Activated CD8-positive, alpha-beta memory T cell treated with anti-CD3 and anti-CD28 coated beads for 48 hours (primary cell): ENCODE results near the gene HAPLN1.

Experiments
- DNase-seq, 3 experiments: peaks; one replicate each; pipeline ENCODE4 v3.0.0-alpha.2; 2020; ENCODE audit warnings: low read depth in 2 of 3, low spot score in 2 of 3

Gene HAPLN1

DNA sequence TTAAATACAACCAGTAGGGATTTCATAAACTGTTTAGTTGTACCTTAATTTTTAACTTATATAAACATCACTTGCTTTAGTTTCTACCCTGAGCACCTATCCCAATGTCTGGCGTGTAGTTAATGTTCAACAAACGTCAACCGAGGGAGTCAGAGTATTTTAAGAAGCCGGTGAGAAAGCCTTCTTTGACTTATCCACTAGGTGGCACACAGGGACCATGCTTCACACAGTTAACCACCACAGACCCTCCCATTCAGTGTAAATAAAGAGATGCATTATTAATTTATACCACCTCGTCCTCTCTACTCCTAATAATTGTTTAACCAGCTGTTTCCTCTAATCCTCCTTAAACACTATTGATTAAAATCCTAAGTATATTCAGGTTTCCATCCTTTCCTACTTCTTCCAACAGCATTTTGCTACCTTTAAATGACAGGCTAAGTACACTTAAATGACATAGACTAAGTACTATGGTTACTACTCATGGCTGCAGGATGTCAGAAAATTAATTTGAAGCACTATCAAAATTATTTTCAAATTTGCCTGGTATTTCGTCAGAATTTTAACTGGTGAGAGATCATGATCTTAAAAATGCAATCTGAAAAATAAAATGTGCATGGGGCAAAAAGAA lies 2.3 kb downstream of the HAPLN1 start:
- no peak for DNase-seq

DNA sequence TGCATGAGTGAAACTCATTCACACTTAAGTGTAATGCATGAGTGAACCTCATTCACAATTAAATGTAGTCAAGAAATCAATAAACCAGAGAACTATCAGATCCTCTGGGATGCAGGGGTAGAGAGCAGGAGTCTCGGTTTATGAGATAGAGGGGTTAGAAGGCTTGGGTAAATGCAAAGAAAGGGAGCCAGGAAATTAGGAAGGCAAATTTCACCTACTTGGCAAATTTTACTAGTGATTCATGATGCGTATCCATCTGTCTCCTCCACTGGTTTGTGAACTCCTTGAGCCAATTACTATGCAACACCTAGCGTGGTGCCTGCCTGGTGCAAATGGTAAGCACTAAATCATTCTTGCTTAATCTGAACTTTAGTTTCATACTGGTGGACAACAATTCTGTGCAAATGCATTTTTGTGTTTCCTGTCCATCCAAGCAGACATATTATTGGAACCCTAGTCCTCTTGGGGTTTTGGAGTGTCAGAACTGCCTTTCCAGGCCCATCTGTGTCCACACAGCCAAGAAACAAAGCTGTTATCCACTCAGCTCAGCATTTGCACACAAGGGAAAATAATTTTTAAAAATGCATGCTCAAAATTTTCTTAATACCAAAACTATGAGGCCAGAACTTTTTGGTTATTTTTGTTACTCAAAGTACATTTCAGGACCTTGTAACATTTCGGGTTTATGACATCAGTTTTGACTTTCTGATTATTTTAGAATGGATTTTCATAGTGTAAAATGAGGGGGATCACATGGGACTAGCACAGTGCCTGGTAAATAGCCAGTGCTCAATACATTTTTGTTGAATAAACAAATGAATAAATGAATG lies 5.2 kb downstream of the HAPLN1 start:
- DNase-seq: no peak

DNA sequence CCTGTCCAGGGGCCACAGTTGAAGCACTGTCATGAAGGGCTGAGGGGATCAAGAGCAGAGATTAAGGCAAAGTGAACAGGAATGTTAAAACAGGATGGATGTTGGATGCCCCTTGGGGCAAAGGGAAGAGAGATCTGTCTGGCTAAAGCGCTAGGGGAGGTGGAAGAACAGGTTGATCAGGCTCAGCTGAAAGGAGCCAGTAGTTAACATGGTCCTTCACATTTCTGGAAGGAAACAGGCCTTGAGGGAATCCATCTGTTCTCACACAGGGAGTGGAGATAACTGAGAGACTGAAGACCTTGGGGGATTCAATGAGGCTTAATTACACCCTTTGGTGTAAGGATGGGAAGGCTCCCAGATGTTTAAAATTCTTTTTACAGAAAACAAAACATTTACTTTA lies 5.8 kb downstream of the HAPLN1 start:
- no peak for DNase-seq

DNA sequence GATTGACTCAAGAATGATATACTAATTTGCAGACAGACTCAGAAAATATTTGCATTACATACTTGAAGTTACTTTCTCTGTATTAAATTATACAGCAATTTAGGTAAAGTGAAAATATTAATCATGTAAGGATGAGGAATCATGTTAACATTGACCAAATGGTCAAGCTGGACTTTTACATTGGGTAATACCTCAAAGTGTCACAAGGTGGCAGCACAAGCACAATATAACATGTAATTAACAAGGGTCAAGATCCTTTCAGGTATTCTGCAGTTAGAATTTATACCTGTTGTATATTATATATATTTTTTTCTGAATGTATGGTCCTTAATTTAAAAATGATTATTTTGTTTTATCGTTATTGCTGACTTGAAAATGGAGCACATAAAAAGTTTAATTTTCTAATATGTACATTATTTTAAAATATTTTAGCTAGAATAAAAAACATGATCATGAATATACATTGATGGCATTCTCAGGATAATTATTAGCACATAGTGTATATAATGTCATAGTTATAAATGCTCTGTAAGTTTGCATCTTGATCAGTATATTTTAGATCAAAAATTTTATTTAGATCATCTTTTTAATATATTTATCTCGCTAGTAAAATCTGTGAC lies 8.6 kb downstream of the HAPLN1 start:
- no peak for DNase-seq

DNA sequence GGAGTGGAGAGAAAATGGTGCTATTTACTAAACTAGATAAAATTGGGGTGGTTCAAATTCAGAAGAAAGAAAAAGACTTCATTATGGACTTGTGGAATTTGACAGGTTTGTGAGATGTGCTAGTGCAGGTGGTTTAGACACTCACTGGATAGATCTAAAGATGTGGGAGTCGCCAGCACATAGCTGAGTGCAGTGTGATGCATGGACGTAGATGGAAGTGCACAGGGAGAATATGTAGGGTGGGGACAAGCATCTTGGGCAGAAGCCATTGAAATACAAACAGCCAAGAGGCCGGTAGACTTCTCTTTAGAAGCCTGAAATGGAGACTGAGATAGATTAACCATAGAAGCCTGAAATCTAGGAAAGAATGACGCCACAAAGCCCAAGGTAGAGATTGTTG lies 10.7 kb downstream of the HAPLN1 start:
- DNase-seq: no peak

DNA sequence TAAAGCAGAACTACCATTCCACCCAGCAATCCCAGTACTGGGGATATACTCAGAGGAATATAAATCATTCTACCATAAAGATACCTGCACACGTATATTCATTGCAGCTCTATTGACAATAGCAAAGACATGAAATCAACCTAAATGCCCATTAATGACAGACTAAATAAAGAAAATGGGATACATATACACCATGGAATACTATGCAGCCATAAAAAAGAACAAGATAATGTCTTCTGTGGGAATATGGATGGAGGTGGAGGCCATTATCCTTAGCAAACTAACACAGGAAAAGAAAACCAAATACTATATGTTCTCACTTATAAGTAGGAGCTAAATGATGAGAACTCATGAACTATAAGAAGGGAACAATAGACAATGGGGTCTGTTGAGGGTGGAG lies 12.5 kb downstream of the HAPLN1 start:
- DNase-seq: no peak

DNA sequence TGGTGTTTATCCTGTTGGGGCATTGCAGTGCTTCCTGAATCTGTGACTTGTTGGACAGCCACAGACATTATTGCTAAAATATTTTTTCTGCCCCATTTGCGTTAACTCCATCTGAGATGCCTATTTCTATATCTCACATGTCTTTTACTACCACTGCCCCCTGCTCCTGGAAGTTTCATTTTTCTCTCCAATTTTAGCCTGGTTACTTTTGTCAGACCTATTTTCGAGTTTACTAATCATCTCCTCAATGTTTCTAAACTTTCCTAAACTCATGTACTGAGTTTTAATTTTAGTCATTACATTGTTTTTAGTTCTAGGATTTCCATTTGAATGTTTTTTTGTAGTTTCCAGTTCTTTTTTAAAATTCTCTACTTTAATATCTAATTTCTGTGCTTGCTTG lies 17.6 kb downstream of the HAPLN1 start:
- DNase-seq: no peak

DNA sequence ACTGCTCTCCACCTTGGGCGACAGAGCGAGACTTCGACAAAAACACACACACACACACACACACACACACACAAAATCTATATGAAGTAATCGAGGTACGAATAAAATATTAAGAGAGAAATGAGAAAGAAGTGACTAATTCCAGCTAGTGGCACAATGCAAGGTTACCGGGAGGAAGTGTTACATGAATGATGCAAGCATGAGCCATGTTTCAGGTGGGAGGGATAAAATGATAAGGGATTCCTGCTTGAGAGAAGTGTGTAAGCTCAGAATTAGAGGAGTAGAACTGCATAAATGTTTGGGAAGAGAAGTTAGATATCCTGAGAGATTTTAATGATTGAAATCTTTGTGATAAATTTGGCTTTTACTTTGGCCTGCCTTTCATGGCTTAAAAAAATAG lies 18.8 kb downstream of the HAPLN1 start:
- no peak for DNase-seq

DNA sequence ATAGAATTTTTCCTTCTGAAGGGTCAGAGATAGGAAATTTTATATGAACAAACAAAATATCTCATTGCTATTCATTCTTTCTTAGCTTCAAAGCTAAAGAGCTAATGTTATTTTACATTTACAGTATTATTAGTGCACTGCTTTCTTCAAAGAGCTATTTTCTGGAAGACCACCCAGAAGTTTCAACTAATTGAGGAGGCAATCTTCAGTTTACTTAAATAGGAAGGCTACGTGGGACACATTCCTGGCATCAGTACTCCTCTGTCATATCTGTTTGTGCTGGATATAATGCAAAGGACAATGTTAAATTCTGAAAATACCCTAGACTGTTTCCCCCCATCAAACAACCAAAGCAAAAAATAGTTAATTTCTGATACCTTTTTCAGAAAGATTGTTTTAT lies 30.8 kb downstream of the HAPLN1 start:
- DNase-seq: no peak

DNA sequence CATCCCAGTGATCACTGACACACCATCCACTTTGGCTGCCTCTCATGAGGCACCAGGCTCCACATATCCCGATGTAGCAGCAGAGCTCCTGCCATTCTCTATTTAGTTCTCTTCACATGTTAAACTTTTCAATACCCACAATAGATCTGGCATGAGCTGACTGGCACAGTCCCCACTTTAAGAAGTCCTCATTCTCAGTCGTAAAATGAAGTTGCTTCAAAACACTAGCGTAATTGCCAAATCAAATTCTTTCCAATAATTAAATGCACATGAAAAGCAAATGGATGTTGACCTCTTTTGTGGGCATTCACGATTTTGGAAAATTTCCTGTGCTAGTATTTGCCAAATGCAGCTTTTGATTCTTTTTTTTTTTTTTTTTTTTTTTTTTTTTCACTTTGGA lies 32.4 kb downstream of the HAPLN1 start:
- DNase-seq: no peak

DNA sequence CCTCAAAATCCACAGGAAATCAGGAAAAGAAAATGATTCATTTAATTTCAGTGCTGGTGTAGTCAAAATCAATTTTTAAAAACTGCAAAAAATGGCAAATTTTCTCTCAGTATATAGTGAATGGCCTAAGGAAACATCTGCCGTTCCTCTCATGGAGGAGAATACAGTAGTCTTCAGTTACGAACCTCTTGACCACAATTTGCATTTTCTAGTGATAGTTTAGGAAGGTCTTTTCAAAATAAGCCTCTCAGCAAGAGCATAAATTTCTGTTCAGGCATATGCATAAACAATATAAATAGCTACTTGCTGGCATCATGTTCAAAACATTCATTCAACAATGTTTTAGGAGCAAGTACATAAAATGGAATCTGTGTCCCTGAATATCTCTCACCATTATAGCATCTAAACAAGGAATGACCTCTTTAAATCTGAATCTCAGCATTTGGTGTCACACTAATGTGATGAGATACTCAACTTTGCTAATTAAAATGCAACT lies 33.5 kb downstream of the HAPLN1 start:
- no peak for DNase-seq

DNA sequence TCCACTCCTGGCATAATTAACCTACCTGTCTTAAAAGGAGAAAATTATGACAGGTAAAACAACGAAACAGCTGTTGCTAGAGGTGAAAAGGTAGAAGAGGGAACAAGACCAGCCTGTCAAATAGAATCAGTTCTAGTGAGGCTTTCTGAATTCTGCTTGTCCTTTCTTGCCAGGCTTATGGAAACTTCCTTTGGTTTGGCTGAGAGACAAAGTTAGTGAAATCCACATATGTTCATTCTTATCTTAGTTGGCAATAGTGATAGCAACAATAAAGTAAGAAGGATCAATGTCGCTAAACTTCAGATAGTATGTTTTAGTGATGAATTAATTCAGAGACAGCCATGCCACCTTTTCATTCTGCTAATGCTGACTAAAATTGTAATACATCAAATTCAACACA lies 34.4 kb downstream of the HAPLN1 start:
- DNase-seq: no peak

DNA sequence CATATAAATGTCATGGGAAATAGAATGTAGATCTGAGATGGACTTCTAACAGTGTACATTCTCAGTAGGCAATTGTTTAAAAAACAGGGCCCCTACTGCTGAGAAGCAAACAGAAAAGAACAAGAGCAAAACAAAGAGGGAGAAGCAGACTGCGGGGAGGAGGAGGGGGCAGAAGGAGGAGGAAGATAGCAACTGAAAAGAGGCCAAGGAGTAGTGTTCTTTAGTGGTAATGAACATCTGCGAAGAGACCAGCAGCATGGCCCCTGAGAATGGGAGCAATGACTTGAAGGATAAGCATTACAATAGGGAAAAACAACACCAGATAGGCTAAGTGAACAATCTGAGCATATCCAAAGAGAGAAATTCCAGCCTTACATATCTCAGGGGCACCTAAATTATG lies 36.8 kb downstream of the HAPLN1 start:
- no peak for DNase-seq

DNA sequence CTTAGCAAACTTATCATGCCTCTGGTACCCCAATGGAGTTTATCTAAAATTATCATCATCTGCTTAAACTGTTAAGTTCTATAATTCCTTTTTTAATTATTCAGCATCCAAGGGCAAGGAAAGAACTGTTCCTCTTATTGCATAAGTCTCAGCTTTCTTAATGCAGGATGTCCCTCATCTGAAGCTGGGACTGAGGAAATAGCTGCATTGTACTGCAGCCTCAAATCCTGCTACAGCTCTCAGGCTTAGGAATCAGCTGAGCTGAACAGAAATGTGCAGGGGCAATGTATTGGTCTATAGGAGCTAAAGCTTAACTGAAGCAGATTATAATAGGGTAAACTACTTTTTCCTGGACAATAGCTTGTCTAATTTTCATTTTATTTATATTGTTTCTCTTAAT lies 48.0 kb downstream of the HAPLN1 start:
- DNase-seq: no peak

DNA sequence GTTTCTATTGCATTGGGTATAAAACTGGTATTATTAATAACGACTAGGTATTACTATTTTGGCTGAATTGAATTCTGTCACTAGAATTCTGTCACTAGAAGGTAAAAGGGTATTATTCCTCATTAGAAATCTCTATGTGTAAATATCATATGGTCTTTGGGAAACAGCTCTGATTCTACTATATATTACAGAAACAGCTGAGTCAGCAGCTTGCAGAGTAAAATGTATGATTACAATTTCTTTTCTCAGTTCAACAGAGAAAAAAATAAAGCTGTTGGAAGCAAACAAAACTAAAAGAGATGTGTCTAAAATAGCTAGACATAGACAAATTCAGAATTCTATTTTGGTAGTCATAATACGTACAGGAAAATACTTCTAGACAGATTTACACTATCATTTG lies 48.5 kb downstream of the HAPLN1 start:
- DNase-seq: no peak

DNA sequence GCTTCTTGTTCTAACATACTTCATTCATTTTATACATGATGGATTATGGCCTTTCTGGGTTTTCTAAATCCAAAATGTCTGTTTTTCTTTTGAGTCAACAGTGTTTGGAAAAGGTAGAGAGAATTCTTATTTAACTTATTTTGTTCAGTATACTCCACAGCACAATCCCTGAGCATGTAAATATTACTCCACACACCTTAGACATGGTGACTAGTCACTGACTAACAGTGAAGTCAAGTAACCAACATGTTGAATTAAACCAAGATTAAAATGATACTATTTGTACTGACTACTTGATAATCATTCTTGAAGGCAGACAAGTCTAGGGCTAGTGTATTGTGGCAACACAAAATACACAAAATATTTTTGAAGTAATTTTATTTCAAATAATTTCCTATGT lies 55.0 kb downstream of the HAPLN1 start:
- DNase-seq: no peak

DNA sequence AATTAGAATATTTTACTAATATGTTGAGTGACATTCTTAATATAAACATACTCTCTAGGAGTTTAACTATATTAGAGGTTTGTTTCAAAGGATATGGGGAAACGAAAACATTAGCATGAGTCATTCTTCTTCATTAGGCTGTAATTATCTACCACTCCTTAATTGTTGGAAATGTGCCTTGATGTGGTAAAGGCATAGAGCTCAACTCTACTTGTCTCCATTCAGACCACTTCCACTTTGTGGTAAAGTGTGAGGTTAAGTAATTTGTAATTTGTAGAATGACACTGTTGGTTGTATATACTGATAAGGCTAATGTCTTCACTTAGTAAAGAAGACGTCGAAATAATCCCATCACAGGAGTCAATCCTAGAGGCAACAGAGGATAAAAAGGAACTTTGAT lies 58.1 kb downstream of the HAPLN1 start:
- DNase-seq: no peak

DNA sequence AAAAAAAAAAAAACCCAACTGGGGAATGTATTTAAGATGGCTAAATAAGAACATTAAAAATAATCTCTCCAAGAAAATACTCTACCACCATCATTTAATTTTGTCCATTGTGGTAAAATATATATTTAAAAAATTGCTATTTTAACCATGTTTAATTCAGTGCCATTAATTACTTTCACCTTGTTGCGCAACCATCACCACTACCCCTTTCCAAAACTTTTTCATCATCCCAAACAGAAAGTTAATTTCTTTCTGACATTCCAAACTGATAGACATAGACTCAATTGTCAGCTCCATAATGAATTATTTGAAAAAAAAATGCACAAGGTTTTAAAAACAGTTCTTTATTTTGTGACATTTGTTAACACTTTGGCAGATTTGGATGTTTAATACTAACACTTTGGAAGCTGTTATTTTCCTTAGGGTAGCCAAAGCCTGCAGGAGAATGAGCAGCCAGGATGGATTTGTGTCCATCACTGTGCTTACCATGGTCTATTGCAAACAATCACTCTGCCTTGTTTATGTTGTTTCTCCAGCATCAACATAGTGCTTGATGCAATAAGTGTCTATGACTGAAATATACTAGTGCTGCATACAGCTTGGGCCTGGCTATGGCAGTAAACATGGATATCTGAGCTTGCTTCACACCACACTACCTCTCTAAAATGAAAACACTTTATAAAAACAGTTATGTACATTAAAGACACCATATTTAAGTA lies 62.7 kb downstream of the HAPLN1 start:
- no peak for DNase-seq

DNA sequence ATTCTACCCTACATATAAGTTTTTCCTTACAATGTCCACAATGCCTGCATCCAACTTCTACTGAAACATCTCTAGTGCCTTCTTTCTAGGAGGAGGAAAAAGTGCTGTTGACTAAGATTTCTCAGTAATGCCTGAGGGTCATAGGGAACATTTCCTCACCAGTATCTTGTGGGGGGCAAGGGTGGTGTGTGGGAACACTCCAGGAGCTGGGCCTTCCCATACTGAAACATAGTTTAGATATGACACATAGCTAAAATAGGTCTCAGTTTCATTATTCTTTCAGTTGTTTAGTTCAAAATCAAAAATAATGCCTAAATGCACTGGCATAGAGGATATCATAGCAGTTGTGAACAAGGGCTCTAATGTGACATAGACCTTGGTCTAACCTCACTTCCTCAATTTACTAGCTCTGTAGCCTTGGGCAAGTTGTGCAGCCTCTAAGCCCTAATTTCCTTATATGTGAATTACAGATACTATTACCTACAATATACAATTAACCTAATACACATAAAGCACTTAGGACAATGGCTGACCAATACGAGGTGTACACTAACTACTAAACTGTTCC lies 66.1 kb downstream of the HAPLN1 start:
- DNase-seq: no peak

DNA sequence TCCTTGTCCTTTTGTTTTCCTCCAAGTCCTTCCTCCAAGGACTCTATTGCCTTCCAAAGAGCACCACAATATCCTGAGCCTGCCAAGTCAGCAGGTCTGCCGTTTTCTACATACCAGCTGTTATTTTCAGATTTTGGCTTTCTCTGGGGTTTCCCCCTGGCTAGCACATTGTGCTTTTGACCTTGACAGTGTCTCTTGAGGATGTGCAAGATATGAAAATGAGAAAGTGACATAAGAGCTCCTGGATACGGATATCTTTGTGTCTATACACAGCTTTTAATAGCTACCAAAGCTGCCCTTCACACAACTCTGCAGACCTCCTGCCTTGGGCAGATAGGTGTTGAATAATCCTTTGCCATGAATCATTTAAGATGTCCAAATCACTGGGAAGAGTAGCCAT lies 67.0 kb downstream of the HAPLN1 start:
- no peak for DNase-seq

DNA sequence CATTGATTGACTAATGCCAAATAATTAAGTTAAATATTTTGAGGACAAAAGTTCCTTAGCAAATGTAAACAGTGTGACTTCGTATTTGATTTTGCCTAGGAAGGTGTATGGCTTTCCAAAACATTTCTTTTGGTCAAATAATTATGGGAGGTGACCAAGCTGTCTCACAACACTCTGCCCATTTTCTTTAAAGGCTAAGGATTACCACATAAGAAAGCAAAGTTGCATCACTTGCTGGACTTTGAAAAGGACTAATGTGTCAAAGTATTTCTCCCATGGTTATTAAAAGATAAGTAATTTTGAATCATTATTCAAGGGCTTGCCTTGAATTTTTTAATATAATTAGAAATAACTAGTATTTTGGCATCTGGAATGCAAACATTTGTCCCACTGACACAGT lies 74.7 kb downstream of the HAPLN1 start:
- DNase-seq: no peak
